Transverse colon (tissue), 4 donors: ENCODE measurements around the gene KIF21A. TPM values are rescaled to one million over a fixed set of nuclear protein-coding genes. Genes with fewer than 3 reads are reported as not detected.

ENCODE experiments used
- DNase-seq: peaks from one replicate; pipeline ENCODE4 v3.0.0-alpha.2; 2019
- H3K27ac ChIP-seq, 4 donors: fragments of 200-600 bp; sonication (generic); 2 replicates each; pipeline ENCODE4 v1.5.1; 2016 to 2018; ENCODE audit warnings: inconsistent platforms in 4 of 4
- H3K27me3 ChIP-seq: fragments of 200-600 bp; sonication (generic); 2 replicates; pipeline ENCODE4 v1.5.1; 2017; ENCODE audit warnings: inconsistent platforms
- H3K36me3 ChIP-seq, 4 donors: fragments of 200-600 bp; sonication (generic); 2 replicates each; pipeline ENCODE4 v1.5.1; 2017 to 2019; ENCODE audit warnings: inconsistent platforms in 4 of 4
- H3K4me1 ChIP-seq, 4 donors: fragments of 200-600 bp; sonication (generic); 2 replicates each; pipeline ENCODE4 v1.5.1; 2017 to 2020; ENCODE audit warnings: inconsistent platforms in 4 of 4
- H3K4me3 ChIP-seq, 4 donors: fragments of 200-600 bp; sonication (generic); 1 replicate in 1 of 4; 2 replicates in 3 of 4; pipeline versions ENCODE4 v1.5.1 to v1.6.1; 2017 to 2019; ENCODE audit warnings: inconsistent platforms in 4 of 4
- H3K9me3 ChIP-seq, 2 donors: fragments of 200-600 bp; sonication (generic); 2 replicates each; pipeline ENCODE4 v1.5.1; 2017 to 2019; ENCODE audit warnings: inconsistent platforms in 2 of 2
- CTCF ChIP-seq, 5 experiments: fragments of 200-600 bp in 3 of 5; fragments of 450-650 bp in 2 of 5; sonication (generic) in 3 of 5; IDR thresholded peaks; 1 replicate in 2 of 5; 2 replicates in 3 of 5; pipeline ENCODE4 v1.5.1; 2016 to 2017; ENCODE audit warnings: antibody characterized with exemption in 5 of 5, inconsistent platforms in 3 of 5, mild to moderate bottlenecking in 2 of 5, moderate library complexity in 1 of 5
- EP300 ChIP-seq: sonication (generic); formaldehyde crosslinking; IDR thresholded peaks from one replicate; pipeline ENCODE4 v1.6.1; 2017; ENCODE audit warnings: antibody characterized with exemption, low read depth
- POLR2A ChIP-seq: fragments of 450-650 bp; IDR thresholded peaks from one replicate; pipeline ENCODE4 v1.6.1; 2016; ENCODE audit warnings: antibody characterized with exemption, mild to moderate bottlenecking, moderate library complexity
- POLR2AphosphoS5 ChIP-seq, 3 donors: sonication (generic); formaldehyde crosslinking; IDR thresholded peaks; one replicate each; pipeline ENCODE4 v1.6.1; 2016; ENCODE audit warnings: antibody characterized with exemption in 3 of 3
- WGBS, 2 donors: methylation state at CpG; one replicate each; pipeline ENCODE4 v1.1.5; 2018; ENCODE audit warnings: low coverage in 1 of 2; 5-methylcytosine and 5-hydroxymethylcytosine counted together
- in situ Hi-C, 4 donors: fragments of 200-750 bp; cut with MboI; loops; one replicate each; pipeline versions ENCODE4 v1.15.0 to v1.15.1; 2017; ENCODE audit warnings: low sequenced_read_pairs in 3 of 4, low pct_ligation_motif_present in 1 of 4, low pct_unique_long_range_greater_than_20kb in 1 of 4
- intact Hi-C: fragments of 100-400 bp; cut with DNase I; formaldehyde crosslinking; loops from one replicate; pipeline ENCODE4 v1.15.1; 2023; ENCODE audit warnings: low total_unique reads
- total RNA-seq, 4 donors: library from RNA; depleted of rRNA; stranded (reverse); fragments of >200 nt; gene quantifications; one replicate each; pipeline ENCODE4 v1.1.0, GENCODE V29; 2016

Gene KIF21A
- total RNA-seq, 4 donors from 2014 or later = 23.6 to 40.6 (median 31.9) TPM

DNA sequence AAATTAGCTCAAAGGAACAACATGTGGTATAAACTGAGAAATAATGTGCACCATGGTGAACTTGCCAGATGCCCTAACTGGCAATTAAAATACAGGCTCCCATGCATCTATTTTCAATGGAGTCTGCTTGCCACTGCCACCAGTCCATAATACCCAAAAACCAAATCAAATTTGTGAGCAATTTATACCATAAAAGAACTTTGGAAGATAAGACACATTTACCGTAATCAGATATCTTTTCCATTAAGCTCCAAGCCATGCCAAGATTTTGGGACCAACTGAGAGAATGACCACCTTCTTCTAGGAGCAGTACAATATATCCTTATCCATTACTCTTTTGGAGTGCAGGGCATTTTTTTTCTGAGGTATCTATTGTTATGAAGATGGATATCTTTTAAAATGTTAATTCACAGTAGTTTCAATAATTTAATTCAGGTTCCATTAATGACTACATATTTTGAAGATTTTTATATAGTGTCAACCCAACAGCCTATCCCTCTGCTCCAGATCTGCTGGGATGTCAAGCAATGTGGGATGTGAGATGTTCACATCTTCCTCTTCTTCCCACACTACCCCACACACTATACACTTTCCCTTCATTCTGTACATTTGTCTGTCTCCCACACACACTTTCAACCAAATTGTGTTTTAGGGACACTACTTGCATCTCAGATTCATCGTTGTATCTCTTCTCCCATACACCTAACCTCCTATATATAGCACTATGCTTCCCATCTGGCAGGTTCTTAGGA lies 53.3 kb downstream of the KIF21A start:
- intact Hi-C loops (no loop called here), in situ Hi-C loops (no loop called here)
- Histone ChIP-seq H3K4me1 (peaks cover 0 to 8% (median 3%) of the 10 kb centered on the region in 4 donors), H3K9me3 (no peaks in the 10 kb centered on the region), H3K27ac (no peak overlapping the region), H3K27me3 (no peaks in the 10 kb centered on the region), H3K4me3 (no peak overlapping the region), H3K36me3 (no peaks in the 10 kb centered on the region)
- TF ChIP-seq POLR2A (no peak), POLR2AphosphoS5 (IDR thresholded peaks at IDR 0.05) (no peak), CTCF (IDR thresholded peaks at IDR 0.05) (no peak), EP300 (no peak)
- WGBS, 2 donors = 89 to 100% methylated on average over 2 of the region's 2 CpGs
- no peak for DNase-seq

DNA sequence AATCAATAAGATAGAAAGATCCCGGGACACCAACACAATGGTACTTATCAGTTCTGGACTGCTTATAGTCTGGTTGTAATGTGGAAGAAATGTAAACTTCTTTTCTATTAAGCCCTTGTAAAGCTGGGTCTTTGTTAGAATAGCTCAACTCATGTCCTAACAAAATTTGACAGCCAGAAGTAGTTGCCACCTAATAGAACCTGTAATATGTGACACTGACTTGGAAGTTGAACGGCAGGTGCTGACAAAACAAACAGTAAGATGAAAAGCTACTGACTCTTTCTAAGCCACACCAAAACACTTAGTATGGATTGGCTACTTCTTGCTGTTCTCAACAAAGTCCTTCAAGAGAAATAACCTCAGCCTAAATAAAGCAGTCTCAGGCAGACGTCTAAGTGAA lies 56.6 kb downstream of the KIF21A start:
- in situ Hi-C loops = no loop called here
- no peak overlapping the region for H3K27ac ChIP-seq
- H3K4me3 ChIP-seq = no peak overlapping the region
- no peaks in the 10 kb centered on the region for H3K27me3 ChIP-seq
- intact Hi-C loops = no loop called here
- no peaks in the 10 kb centered on the region for H3K4me1 ChIP-seq
- TF ChIP-seq EP300 (no peak), POLR2A (no peak), POLR2AphosphoS5 (IDR thresholded peaks at IDR 0.05) (no peak), CTCF (IDR thresholded peaks at IDR 0.05) (no peak)
- no peak for DNase-seq
- H3K36me3 ChIP-seq = no peaks in the 10 kb centered on the region
- H3K9me3 ChIP-seq = no peaks in the 10 kb centered on the region
- WGBS, 2 donors = 68 to 83% methylated on average over 1 to 3 of the region's 3 CpGs

DNA sequence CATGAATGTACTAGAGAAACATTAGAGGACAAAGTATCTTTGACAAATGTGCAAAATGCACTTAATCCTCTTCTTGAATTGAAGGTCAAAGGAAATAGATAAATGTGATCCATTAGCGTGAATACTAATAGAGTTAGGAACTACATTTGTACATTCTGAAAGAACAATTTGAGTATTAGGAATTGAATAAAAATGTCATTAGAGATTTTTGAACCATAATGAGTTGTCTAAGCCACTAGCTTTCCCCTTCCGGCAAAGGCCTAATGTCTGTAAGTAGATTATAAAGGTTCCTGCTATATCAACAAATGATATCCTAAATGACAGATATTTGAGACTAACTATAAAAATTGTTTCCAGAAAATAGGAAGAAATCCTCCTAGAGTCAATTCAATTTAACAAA lies 59.8 kb downstream of the KIF21A start:
- WGBS, 2 donors = 96 to 100% methylated on average over 2 of the region's 2 CpGs
- Histone ChIP-seq H3K27ac (no peak overlapping the region), H3K9me3 (no peaks in the 10 kb centered on the region), H3K4me3 (no peak overlapping the region), H3K27me3 (no peaks in the 10 kb centered on the region), H3K4me1 (peaks cover 0 to 5% (median 0%) of the 10 kb centered on the region in 4 donors), H3K36me3 (no peaks in the 10 kb centered on the region)
- in situ Hi-C loops = no loop called here
- TF ChIP-seq POLR2AphosphoS5 (IDR thresholded peaks at IDR 0.05) (no peak), POLR2A (no peak), CTCF (IDR thresholded peaks at IDR 0.05) (no peak), EP300 (no peak)
- no peak for DNase-seq
- intact Hi-C loops = no loop called here

GRCh38 chr12:39380090-39380489 lies 62.8 kb downstream of the KIF21A start:
- in situ Hi-C loops = no loop called here
- DNase-seq = no peak
- TF ChIP-seq POLR2AphosphoS5 (IDR thresholded peaks at IDR 0.05) (no peak), POLR2A (no peak), CTCF (IDR thresholded peaks at IDR 0.05) (no peak), EP300 (no peak)
- intact Hi-C loops = no loop called here
- 92% methylated on average over 10 of the region's 10 CpGs for WGBS, 2 donors
- Histone ChIP-seq H3K27me3 (no peaks in the 10 kb centered on the region), H3K27ac (no peak overlapping the region), H3K4me3 (no peak overlapping the region), H3K4me1 (peaks cover 0 to 5% (median 0%) of the 10 kb centered on the region in 4 donors), H3K36me3 (no peaks in the 10 kb centered on the region), H3K9me3 (no peaks in the 10 kb centered on the region)
